H1 (cell line): ENCODE results near the gene ITPR1. TPM values are rescaled to one million over a fixed set of nuclear protein-coding genes. Genes with fewer than 3 reads are reported as not detected.

ENCODE experiments used
- RNF2 ChIP-seq: fragments of 200-900, 300-1000 bp; sonication (generic); IDR thresholded peaks from 2 replicates; pipeline ENCODE4 v1.7.1; 2016; ENCODE audit warnings: borderline replicate concordance, low read depth, mild to moderate bottlenecking, antibody characterized with exemption, low read length; ENCODE audit not compliant: poor library complexity, severe bottlenecking; ENCODE audit errors: missing control alignments
- RXRA ChIP-seq: IDR thresholded peaks from 2 replicates; pipeline ENCODE4 v1.6.1; 2011; ENCODE audit warnings: low read depth, mild to moderate bottlenecking, low read length, moderate library complexity; ENCODE audit not compliant: insufficient read depth
- polyA plus RNA-seq, 7 experiments: library from polyadenylated mRNA; depleted of rRNA in 3 of 7; stranded (reverse) in 5 of 7; unstranded in 2 of 7; fragments of >200 nt in 5 of 7; fragments of 200-250 nt in 2 of 7; gene quantifications; 1 replicate in 5 of 7; 2 replicates in 1 of 7; 4 replicates in 1 of 7; pipeline versions ENCODE4 v1.2.1 to v1.2.3, GENCODE V29; 2011 to 2013; ENCODE audit warnings: missing spikeins in 2 of 7, mixed read lengths in 2 of 7
- total RNA-seq: library from RNA; stranded (reverse); fragmentation: NEBNext Ultra II Directional; extraction: Animal tissue kit (Norgen Biotek cat#: 25700); gene quantifications from 2 replicates; pipeline ENCODE4 v1.2.1, GENCODE V29; 2021
- TF ChIP-seq, protein P1 (sequence below): IDR thresholded peaks from 2 replicates; pipeline ENCODE4 v1.6.1; 2011; ENCODE audit warnings: low read depth, mild to moderate bottlenecking, low read length; ENCODE audit not compliant: insufficient read depth

ITPR1 gene
- total and polyA plus RNA-seq, 2 of the 8 experiments (the other 6 are each of a cell fraction or from before 2014, with no cell fraction given): 2.5 to 16.3 TPM

DNA sequence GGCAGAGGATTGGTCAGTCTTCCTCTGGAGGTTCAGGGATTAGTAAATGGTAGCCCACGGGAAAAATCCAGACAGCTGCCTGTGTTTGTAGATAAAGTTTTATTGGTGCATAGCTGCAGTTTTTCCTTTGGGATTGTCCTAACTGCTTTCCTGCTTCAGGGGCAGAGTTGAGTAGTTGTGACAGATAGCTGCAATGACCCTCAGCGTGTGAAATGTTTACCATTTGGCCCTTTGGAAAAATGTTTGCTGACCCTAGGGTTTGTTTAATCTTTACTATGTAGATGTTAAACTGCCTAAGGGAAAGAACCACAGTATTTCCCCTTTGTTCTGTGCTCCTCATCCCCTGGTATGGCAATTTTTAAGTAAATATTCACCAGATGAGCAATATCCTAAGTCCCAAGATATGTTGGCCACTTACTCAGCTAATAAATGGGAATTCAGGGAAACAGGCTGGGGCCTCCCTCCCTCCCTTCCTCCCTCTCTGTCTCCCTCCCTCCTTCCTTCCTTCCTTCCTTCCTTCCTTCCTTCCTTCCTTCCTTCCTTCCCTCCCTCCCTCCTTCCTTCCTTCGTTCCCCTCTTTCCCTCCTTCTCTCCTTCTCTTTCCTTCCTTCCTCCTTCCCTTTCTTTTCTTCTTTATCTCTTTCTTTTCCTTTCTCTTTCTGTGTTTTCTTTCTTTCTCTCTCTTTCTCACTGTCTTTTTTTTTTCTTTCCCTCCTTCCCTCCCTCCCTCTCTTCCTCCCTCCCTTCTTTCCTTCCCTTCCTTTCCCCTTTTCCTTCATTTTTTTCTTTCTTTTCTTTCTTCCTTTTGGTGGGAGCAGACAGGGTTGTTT is 251.5 kb downstream of the ITPR1 start (continued):
- TF ChIP-seq, protein P1, sequence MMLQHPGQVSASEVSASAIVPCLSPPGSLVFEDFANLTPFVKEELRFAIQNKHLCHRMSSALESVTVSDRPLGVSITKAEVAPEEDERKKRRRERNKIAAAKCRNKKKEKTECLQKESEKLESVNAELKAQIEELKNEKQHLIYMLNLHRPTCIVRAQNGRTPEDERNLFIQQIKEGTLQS: no peak
- TF ChIP-seq RXRA: no peak
- no peak for TF ChIP-seq RNF2
- TF ChIP-seq, all 59 proteins: peak for 0
